Endothelial cell of umbilical vein (primary cell): ENCODE measurements around the gene SCN11A.

Experiments
- EZH2 ChIP-seq: IDR thresholded peaks from 2 replicates; pipeline ENCODE4 v1.6.1; 2012; ENCODE audit warnings: borderline replicate concordance, low read depth, mild to moderate bottlenecking, moderate library complexity, low read length, inconsistent platforms; ENCODE audit not compliant: severe bottlenecking
- GATA2 ChIP-seq: IDR thresholded peaks from 2 replicates; pipeline ENCODE4 v1.7.0; 2011; ENCODE audit warnings: low read depth, mild to moderate bottlenecking, moderate library complexity, mixed read lengths, low read length; ENCODE audit not compliant: insufficient read length, insufficient read depth
- POLR2A ChIP-seq: IDR thresholded peaks from 2 replicates; pipeline ENCODE4 v1.6.1; 2012; ENCODE audit warnings: low read depth, mild to moderate bottlenecking, control low read depth, low read length
- POLR2AphosphoS5 ChIP-seq: IDR thresholded peaks from 2 replicates; pipeline ENCODE4 v1.6.1; 2012; ENCODE audit warnings: low read depth, mild to moderate bottlenecking, control low read depth, low read length, moderate library complexity; ENCODE audit not compliant: insufficient read depth
- TF ChIP-seq, protein P1 (sequence below), 2 donors: IDR thresholded peaks; 1 replicate in 1 of 2; 2 replicates in 1 of 2; pipeline ENCODE4 v1.5.1; 2011; ENCODE audit warnings: low read length in 2 of 2, mild to moderate bottlenecking in 2 of 2, moderate library complexity in 2 of 2, control low read depth in 1 of 2, inconsistent platforms in 1 of 2, low read depth in 1 of 2; ENCODE audit not compliant: insufficient read depth in 1 of 2; ENCODE audit errors: extremely low read depth in 1 of 2

DNA sequence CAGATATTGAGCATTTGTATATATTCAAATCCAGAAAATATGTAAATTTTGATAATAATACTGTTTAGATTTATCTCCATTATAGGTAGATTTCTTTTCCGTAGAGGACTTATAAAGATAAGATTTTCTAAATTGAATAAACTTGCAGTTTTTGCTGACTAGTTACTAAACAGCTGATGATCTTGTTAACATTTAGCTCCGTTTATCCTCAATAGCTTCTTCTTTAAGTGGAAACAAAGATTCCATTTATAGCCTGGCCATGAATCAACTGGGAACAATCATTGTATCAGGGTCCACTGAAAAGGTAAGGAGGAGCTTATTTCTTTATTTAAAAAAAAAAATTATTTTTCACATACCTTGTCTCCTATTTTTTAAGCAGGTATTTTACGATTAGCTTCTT, 16.8 kb upstream of the SCN11A start:
- TF ChIP-seq, protein P1, sequence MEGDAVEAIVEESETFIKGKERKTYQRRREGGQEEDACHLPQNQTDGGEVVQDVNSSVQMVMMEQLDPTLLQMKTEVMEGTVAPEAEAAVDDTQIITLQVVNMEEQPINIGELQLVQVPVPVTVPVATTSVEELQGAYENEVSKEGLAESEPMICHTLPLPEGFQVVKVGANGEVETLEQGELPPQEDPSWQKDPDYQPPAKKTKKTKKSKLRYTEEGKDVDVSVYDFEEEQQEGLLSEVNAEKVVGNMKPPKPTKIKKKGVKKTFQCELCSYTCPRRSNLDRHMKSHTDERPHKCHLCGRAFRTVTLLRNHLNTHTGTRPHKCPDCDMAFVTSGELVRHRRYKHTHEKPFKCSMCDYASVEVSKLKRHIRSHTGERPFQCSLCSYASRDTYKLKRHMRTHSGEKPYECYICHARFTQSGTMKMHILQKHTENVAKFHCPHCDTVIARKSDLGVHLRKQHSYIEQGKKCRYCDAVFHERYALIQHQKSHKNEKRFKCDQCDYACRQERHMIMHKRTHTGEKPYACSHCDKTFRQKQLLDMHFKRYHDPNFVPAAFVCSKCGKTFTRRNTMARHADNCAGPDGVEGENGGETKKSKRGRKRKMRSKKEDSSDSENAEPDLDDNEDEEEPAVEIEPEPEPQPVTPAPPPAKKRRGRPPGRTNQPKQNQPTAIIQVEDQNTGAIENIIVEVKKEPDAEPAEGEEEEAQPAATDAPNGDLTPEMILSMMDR (IDR thresholded peaks at IDR 0.05; ENCODE audit: extremely low read depth in 1 of 2, insufficient read depth in 1 of 2, low read depth in 1 of 2, low read length in 2 of 2) = no peak
- TF ChIP-seq POLR2A (no peak), GATA2 (no peak), EZH2 (no peak), POLR2AphosphoS5 (no peak)
